HG02588 (cell line): ENCODE measurements around the gene KRTAP11-1.

ENCODE experiments used
- ATAC-seq: cut with Tn5 transposase; IDR thresholded peaks from one replicate; pipeline ENCODE4 v1.9.1; 2021; ENCODE audit warnings: mild to moderate bottlenecking, moderate library complexity; ENCODE audit not compliant: unreplicated experiment

The KRTAP11-1 gene

GRCh38 chr21:30881480-30881879 is at the start of gene KRTAP11-1:
Gene KRTAP11-1, minus strand, starts transcription at chr21:30881580. Its CDS starts 56 bp downstream, at chr21:30881524.
- ATAC-seq, result no peak

GRCh38 chr21:30924146-30924700 is 42.8 kb upstream of the KRTAP11-1 start:
- no peak for ATAC-seq

- ATAC-seq, result no peak
These were observed 39.7 kb upstream of the KRTAP11-1 start for GRCh38 chr21:30921129-30921528.

- no peak for ATAC-seq
These were observed 36.2 kb upstream of the KRTAP11-1 start for GRCh38 chr21:30917557-30917956.

- ATAC-seq, result no peak
These were observed 19.5 kb upstream of the KRTAP11-1 start for GRCh38 chr21:30900881-30901280.

- ATAC-seq, result no peak
These were observed 1.7 kb upstream of the KRTAP11-1 start for GRCh38 chr21:30882866-30883597.

GRCh38 chr21:30880914-30881313 is 466 bp downstream of the KRTAP11-1 start:
- ATAC-seq, result no peak

- no peak for ATAC-seq
These were observed 6.9 kb downstream of the KRTAP11-1 start for GRCh38 chr21:30874526-30874925.

GRCh38 chr21:30847627-30848500 is 33.5 kb downstream of the KRTAP11-1 start:
- no peak for ATAC-seq

GRCh38 chr21:30842990-30843389 is 38.4 kb downstream of the KRTAP11-1 start:
- no peak for ATAC-seq

GRCh38 chr21:30839304-30839703 is 42.1 kb downstream of the KRTAP11-1 start:
- ATAC-seq, result no peak

GRCh38 chr21:30838536-30838935 is 42.8 kb downstream of the KRTAP11-1 start:
- ATAC-seq, result no peak

GRCh38 chr21:30831194-30831765 is 50.1 kb downstream of the KRTAP11-1 start:
- no peak for ATAC-seq
